Ovary (tissue), 3 donors: ENCODE measurements around the gene OR2S2.

Experiments used
- EP300 ChIP-seq: sonication (generic); formaldehyde crosslinking; IDR thresholded peaks from one replicate; pipeline ENCODE4 v1.6.1; 2017; ENCODE audit warnings: antibody characterized with exemption
- TF ChIP-seq, protein P1 (sequence below), 3 donors: fragments of 450-650 bp in 2 of 3; fragments of 200-600 bp in 1 of 3; IDR thresholded peaks; one replicate each; pipeline versions ENCODE4 v1.5.1 to v1.8.0; 2016 to 2022; ENCODE audit warnings: antibody characterized with exemption in 3 of 3, mild to moderate bottlenecking in 1 of 3
- donor health status: DM: no; HTN: no; CAD: no.

DNA sequence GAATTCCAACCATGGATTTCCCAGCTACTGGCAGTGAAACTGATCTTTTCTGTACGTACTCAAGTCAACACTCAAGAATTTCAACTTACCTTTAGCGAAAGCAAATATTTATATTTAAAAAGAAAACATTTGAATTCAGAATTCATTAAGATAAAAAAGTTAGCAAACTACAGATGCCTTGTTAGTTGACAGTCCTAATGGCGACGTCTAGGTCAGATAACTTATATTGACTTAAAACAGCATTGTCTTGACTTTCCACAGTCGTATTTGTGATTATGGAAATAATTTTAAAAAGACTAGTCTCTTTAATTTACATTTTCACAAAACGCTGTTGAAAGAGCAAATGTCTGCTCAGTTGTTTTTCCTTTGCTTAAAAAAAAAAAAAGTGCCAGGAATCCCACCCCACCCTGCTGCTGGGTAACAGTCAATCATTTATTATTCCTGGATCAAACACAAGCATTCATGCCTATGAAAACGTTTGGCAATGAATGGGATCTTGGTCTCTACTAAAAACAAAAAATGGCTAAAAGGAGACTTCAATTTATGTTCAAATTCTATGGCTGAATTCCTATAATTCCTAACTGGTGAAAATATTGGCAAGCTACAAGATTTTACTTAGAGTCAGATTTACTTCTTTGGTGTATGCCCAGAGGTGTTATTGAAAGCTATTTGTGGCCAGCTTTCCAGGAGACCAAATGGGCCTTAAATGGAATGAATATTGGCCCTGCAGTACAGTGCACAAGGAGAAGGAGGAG lies 22.0 kb downstream of the OR2S2 start:
- TF ChIP-seq, protein P1, sequence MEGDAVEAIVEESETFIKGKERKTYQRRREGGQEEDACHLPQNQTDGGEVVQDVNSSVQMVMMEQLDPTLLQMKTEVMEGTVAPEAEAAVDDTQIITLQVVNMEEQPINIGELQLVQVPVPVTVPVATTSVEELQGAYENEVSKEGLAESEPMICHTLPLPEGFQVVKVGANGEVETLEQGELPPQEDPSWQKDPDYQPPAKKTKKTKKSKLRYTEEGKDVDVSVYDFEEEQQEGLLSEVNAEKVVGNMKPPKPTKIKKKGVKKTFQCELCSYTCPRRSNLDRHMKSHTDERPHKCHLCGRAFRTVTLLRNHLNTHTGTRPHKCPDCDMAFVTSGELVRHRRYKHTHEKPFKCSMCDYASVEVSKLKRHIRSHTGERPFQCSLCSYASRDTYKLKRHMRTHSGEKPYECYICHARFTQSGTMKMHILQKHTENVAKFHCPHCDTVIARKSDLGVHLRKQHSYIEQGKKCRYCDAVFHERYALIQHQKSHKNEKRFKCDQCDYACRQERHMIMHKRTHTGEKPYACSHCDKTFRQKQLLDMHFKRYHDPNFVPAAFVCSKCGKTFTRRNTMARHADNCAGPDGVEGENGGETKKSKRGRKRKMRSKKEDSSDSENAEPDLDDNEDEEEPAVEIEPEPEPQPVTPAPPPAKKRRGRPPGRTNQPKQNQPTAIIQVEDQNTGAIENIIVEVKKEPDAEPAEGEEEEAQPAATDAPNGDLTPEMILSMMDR (IDR thresholded peaks at IDR 0.05), result no peak
- TF ChIP-seq EP300, result no peak
